GM12892 (cell line): ENCODE results near the gene TMEM196.

Source experiments
- POLR2A ChIP-seq: IDR thresholded peaks from 2 replicates; pipeline ENCODE4 v1.6.1; 2011; ENCODE audit warnings: low read depth, low read length, control low read depth
- POLR2AphosphoS5 ChIP-seq: IDR thresholded peaks from 2 replicates; pipeline ENCODE4 v1.6.1; 2011; ENCODE audit warnings: low read depth, low read length, control low read depth

DNA sequence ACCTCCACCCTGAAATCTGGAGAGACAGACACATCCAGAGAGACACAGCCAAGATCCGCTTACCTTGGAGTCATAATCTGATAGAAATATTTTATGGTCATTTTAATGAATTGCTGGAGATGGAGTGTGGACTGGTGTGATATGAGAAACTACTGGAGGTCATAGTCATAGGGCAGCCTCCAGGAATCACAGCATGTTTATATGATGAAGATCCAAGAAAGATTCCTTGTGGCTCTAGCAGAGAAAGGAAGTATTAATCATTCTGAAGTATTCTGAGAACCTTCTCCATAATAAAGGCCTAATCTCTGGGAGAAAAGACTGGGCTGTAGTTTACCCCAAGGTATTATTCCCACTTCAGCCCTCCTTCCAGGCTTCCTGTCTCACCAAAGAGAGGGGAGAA is 102.6 kb downstream of the TMEM196 start:
- no peak for TF ChIP-seq POLR2AphosphoS5
- TF ChIP-seq POLR2A = no peak
